ENCODE measurements around the gene PCNX4. TPM values are rescaled to one million over a fixed set of nuclear protein-coding genes. Genes with fewer than 3 reads are reported as not detected.
"Not testable (repeated sequence)": the region's sequence is repeated elsewhere in the genome, so short reads cannot be mapped to it uniquely, and the experiment has no call there.

Gene PCNX4
- total RNA-seq, 1 donor = 101 TPM

- Histone ChIP-seq H3K79me2 (ENCODE audit: insufficient read depth, low read length) (peaks cover 72% of the 10 kb centered on the region), H3K36me3 (ENCODE audit: insufficient read depth, low read length) (peaks cover 7% of the 10 kb centered on the region)
- no peak for TF ChIP-seq CTCF (IDR thresholded peaks at IDR 0.05; ENCODE audit: extremely low read depth, low read depth, low read length)
Observed at GRCh38 chr14:60094306-60094897, 2.7 kb downstream of the PCNX4 start.

GRCh38 chr14:60095231-60095630 is 3.5 kb downstream of the PCNX4 start:
- TF ChIP-seq CTCF (IDR thresholded peaks at IDR 0.05; ENCODE audit: extremely low read depth, low read depth, low read length) = no peak
- H3K27me3 ChIP-seq (ENCODE audit: insufficient read depth, low read length) = no peaks in the 10 kb centered on the region
- H3K36me3 ChIP-seq (ENCODE audit: insufficient read depth, low read length) = peaks cover 7% of the 10 kb centered on the region
- H2AFZ ChIP-seq (ENCODE audit: low read length) = no peak overlapping the region
- H3K4me2 ChIP-seq (ENCODE audit: insufficient read depth, low read length) = no peak overlapping the region
- no peaks in the 10 kb centered on the region for H3K9me3 ChIP-seq (ENCODE audit: low read depth, low read length)
- no peak for DNase-seq (ENCODE audit: insufficient read length, low spot score, missing footprints)
- H3K4me1 ChIP-seq (ENCODE audit: insufficient read depth, low read length) = peaks cover 37% of the 10 kb centered on the region
- H3K4me3 ChIP-seq (ENCODE audit: insufficient read depth, low read length) = no peak overlapping the region
- H3K79me2 ChIP-seq (ENCODE audit: insufficient read depth, low read length) = peaks cover 80% of the 10 kb centered on the region
- H4K20me1 ChIP-seq (ENCODE audit: insufficient read depth, low read length) = peaks cover 13% of the 10 kb centered on the region
- peak overlapping the region; percentile 36 for H3K27ac ChIP-seq (ENCODE audit: low read depth, low read length)

More at GRCh38 chr14:60094306-60094897, 2.7 kb downstream of the PCNX4 start:
- H2AFZ ChIP-seq (ENCODE audit: low read length) = no peak overlapping the region
- no peaks in the 10 kb centered on the region for H3K27me3 ChIP-seq (ENCODE audit: insufficient read depth, low read length)
- peaks cover 13% of the 10 kb centered on the region for H4K20me1 ChIP-seq (ENCODE audit: insufficient read depth, low read length)
- H3K4me1 ChIP-seq (ENCODE audit: insufficient read depth, low read length) = peaks cover 37% of the 10 kb centered on the region
- H3K4me3 ChIP-seq (ENCODE audit: insufficient read depth, low read length) = peak overlapping the region; percentile 90
- peak overlapping the region; percentile 95 for H3K4me2 ChIP-seq (ENCODE audit: insufficient read depth, low read length)
- no peaks in the 10 kb centered on the region for H3K9me3 ChIP-seq (ENCODE audit: low read depth, low read length)
- DNase-seq (ENCODE audit: insufficient read length, low spot score, missing footprints) = no peak
- H3K27ac ChIP-seq (ENCODE audit: low read depth, low read length) = peak overlapping the region; percentile 99

- Histone ChIP-seq H3K36me3 (ENCODE audit: insufficient read depth, low read length) (peaks cover 7% of the 10 kb centered on the region), H3K27me3 (ENCODE audit: insufficient read depth, low read length) (no peaks in the 10 kb centered on the region), H2AFZ (ENCODE audit: low read length) (no peak overlapping the region), H3K4me3 (ENCODE audit: insufficient read depth, low read length) (no peak overlapping the region), H3K4me1 (ENCODE audit: insufficient read depth, low read length) (peaks cover 37% of the 10 kb centered on the region), H3K9me3 (ENCODE audit: low read depth, low read length) (no peaks in the 10 kb centered on the region), H3K4me2 (ENCODE audit: insufficient read depth, low read length) (peak overlapping the region; percentile 12), H3K79me2 (ENCODE audit: insufficient read depth, low read length) (peaks cover 87% of the 10 kb centered on the region), H4K20me1 (ENCODE audit: insufficient read depth, low read length) (peaks cover 13% of the 10 kb centered on the region), H3K27ac (ENCODE audit: low read depth, low read length) (peak overlapping the region; percentile 36)
- peak; percentile 73 for DNase-seq (ENCODE audit: insufficient read length, low spot score, missing footprints)
- TF ChIP-seq CTCF (IDR thresholded peaks at IDR 0.05; ENCODE audit: extremely low read depth, low read depth, low read length) = no peak
Observed at GRCh38 chr14:60095781-60096450, 4.2 kb downstream of the PCNX4 start.

GRCh38 chr14:60097974-60098373 is 6.3 kb downstream of the PCNX4 start:
- Histone ChIP-seq H3K27me3 (ENCODE audit: insufficient read depth, low read length) (no peaks in the 10 kb centered on the region), H3K36me3 (ENCODE audit: insufficient read depth, low read length) (peaks cover 7% of the 10 kb centered on the region), H3K4me2 (ENCODE audit: insufficient read depth, low read length) (no peak overlapping the region), H3K4me3 (ENCODE audit: insufficient read depth, low read length) (no peak overlapping the region), H3K4me1 (ENCODE audit: insufficient read depth, low read length) (peaks cover 46% of the 10 kb centered on the region), H4K20me1 (ENCODE audit: insufficient read depth, low read length) (peaks cover 13% of the 10 kb centered on the region), H3K9me3 (ENCODE audit: low read depth, low read length) (no peaks in the 10 kb centered on the region), H2AFZ (ENCODE audit: low read length) (no peak overlapping the region), H3K27ac (ENCODE audit: low read depth, low read length) (no peak overlapping the region), H3K79me2 (ENCODE audit: insufficient read depth, low read length) (peaks cover 97% of the 10 kb centered on the region)
- no peak for DNase-seq (ENCODE audit: insufficient read length, low spot score, missing footprints)
- no peak for TF ChIP-seq CTCF (IDR thresholded peaks at IDR 0.05; ENCODE audit: extremely low read depth, low read depth, low read length)

GRCh38 chr14:60099855-60100254 is 8.1 kb downstream of the PCNX4 start:
- H3K27me3 ChIP-seq (ENCODE audit: insufficient read depth, low read length); H3K4me3 ChIP-seq (ENCODE audit: insufficient read depth, low read length); H3K27ac ChIP-seq (ENCODE audit: low read depth, low read length); H2AFZ ChIP-seq (ENCODE audit: low read length); H3K4me2 ChIP-seq (ENCODE audit: insufficient read depth, low read length); DNase-seq (ENCODE audit: insufficient read length, low spot score, missing footprints); H3K36me3 ChIP-seq (ENCODE audit: insufficient read depth, low read length); H3K9me3 ChIP-seq (ENCODE audit: low read depth, low read length): not testable (repeated sequence)
- H3K4me1 ChIP-seq (ENCODE audit: insufficient read depth, low read length) = peaks cover 30% of the 10 kb centered on the region
- peaks cover 13% of the 10 kb centered on the region for H4K20me1 ChIP-seq (ENCODE audit: insufficient read depth, low read length)
- H3K79me2 ChIP-seq (ENCODE audit: insufficient read depth, low read length) = peaks cover 96% of the 10 kb centered on the region

Measured in osteoblast (primary cell).